HL-60/S4 treated with retinoic acid at 250 ng/mL for 4 days and 3 days (cell line): Measurements from ENCODE around the gene PPIG.
"Not testable (repeated sequence)": the region's sequence is repeated elsewhere in the genome, so short reads cannot be mapped to it uniquely, and the experiment has no call there.

Experiments
- in situ Hi-C: fragments of 300-500 bp; cut with MboI; formaldehyde crosslinking; loops from 2 replicates; pipeline ENCODE4 v1.7.0; 2022; ENCODE audit warnings: low sequenced_read_pairs

The PPIG gene

GRCh38 chr2:169590804-169591203, 6.7 kb downstream of the PPIG start:
- in situ Hi-C loops = no loop called here

- in situ Hi-C loops = not testable (repeated sequence)
These were observed 12.4 kb downstream of the PPIG start for GRCh38 chr2:169596546-169596945.

GRCh38 chr2:169598982-169599381, 14.8 kb downstream of the PPIG start:
- in situ Hi-C loops = no loop called here

- in situ Hi-C loops = no loop called here
These were observed 15.4 kb downstream of the PPIG start for GRCh38 chr2:169599568-169599967.

- in situ Hi-C loops = no loop called here
These were observed 25.1 kb downstream of the PPIG start for GRCh38 chr2:169609264-169609663.

GRCh38 chr2:169613876-169614275, 29.7 kb downstream of the PPIG start:
- in situ Hi-C loops = no loop called here

- in situ Hi-C loops = not testable (repeated sequence)
These were observed 31.8 kb downstream of the PPIG start for GRCh38 chr2:169615982-169616381.

GRCh38 chr2:169619946-169620345, 35.8 kb downstream of the PPIG start:
- in situ Hi-C loops = no loop called here

- in situ Hi-C loops = no loop called here
These were observed 36.4 kb downstream of the PPIG start for GRCh38 chr2:169620509-169620908.

GRCh38 chr2:169623235-169623634, 39.1 kb downstream of the PPIG start:
- in situ Hi-C loops = no loop called here

- in situ Hi-C loops = no loop called here
These were observed 41.6 kb downstream of the PPIG start for GRCh38 chr2:169625781-169626180.

GRCh38 chr2:169636440-169637097, 52.4 kb downstream of the PPIG start:
- in situ Hi-C loops = no loop called here

GRCh38 chr2:169637620-169638019, 53.5 kb downstream of the PPIG start:
- in situ Hi-C loops = no loop called here

- in situ Hi-C loops = no loop called here
These were observed 56.0 kb downstream of the PPIG start for GRCh38 chr2:169640104-169640503.

GRCh38 chr2:169641464-169641863, 57.3 kb downstream of the PPIG start:
- in situ Hi-C loops = no loop called here

GRCh38 chr2:169644173-169644572, 60.0 kb downstream of the PPIG start:
- in situ Hi-C loops = no loop called here

GRCh38 chr2:169647496-169647895, 63.3 kb downstream of the PPIG start:
- in situ Hi-C loops = no loop called here

GRCh38 chr2:169649278-169649677, 65.1 kb downstream of the PPIG start:
- in situ Hi-C loops = no loop called here

- in situ Hi-C loops = no loop called here
These were observed 69.5 kb downstream of the PPIG start for GRCh38 chr2:169653636-169654035.

- in situ Hi-C loops = no loop called here
These were observed 72.0 kb downstream of the PPIG start for GRCh38 chr2:169656164-169656563.

- in situ Hi-C loops = no loop called here
These were observed 74.7 kb downstream of the PPIG start for GRCh38 chr2:169658877-169659276.

- in situ Hi-C loops = no loop called here
These were observed 75.2 kb downstream of the PPIG start for GRCh38 chr2:169659320-169659719.

- in situ Hi-C loops = no loop called here
These were observed 77.1 kb downstream of the PPIG start for GRCh38 chr2:169661265-169661664.
